GM18870 (cell line): ENCODE data around the gene SAA2.
A peak's percentile ranks its signal among the peaks of the same experiment; 100 is the strongest.
"Not testable (repeated sequence)": the region's sequence is repeated elsewhere in the genome, so short reads cannot be mapped to it uniquely, and the experiment has no call there.

Source experiments
- ATAC-seq: cut with Tn5 transposase; IDR thresholded peaks from one replicate; pipeline ENCODE4 v1.9.1; 2021; ENCODE audit warnings: moderate library complexity; ENCODE audit not compliant: unreplicated experiment

The SAA2 gene

GRCh38 chr11:18248561-18248960 lies at the start of gene SAA2:
TSS of gene SAA2 (minus strand) at chr11:18248668. CDS start at chr11:18248011, 657 bp downstream.
- no peak for ATAC-seq

GRCh38 chr11:18295316-18295715 lies 46.8 kb upstream of the SAA2 start:
- no peak for ATAC-seq

GRCh38 chr11:18294862-18295261 lies 46.4 kb upstream of the SAA2 start:
- ATAC-seq: peak; percentile 65

- no peak for ATAC-seq
These were observed 40.4 kb upstream of the SAA2 start for GRCh38 chr11:18288911-18289310.

- ATAC-seq: no peak
These were observed 37.4 kb upstream of the SAA2 start for GRCh38 chr11:18285841-18286240.

GRCh38 chr11:18282626-18283025 lies 34.2 kb upstream of the SAA2 start:
- ATAC-seq: no peak

GRCh38 chr11:18280438-18281045 lies 32.1 kb upstream of the SAA2 start:
- ATAC-seq: peak; percentile 85

- ATAC-seq: no peak
These were observed 29.2 kb upstream of the SAA2 start for GRCh38 chr11:18277565-18278271.

GRCh38 chr11:18271206-18271605 lies 22.7 kb upstream of the SAA2 start:
- no peak for ATAC-seq

GRCh38 chr11:18270102-18270501 lies 21.6 kb upstream of the SAA2 start:
- ATAC-seq: no peak

GRCh38 chr11:18269252-18269651 lies 20.8 kb upstream of the SAA2 start:
- ATAC-seq: not testable (repeated sequence)

- ATAC-seq: peak; percentile 53
These were observed 19.1 kb upstream of the SAA2 start for GRCh38 chr11:18267335-18268133.

- ATAC-seq: no peak
These were observed 17.5 kb upstream of the SAA2 start, which contains the start of gene SAA1 for GRCh38 chr11:18265949-18266348. TSS of gene SAA1 (plus strand) at chr11:18266264. CDS start at chr11:18266888, 624 bp downstream.

GRCh38 chr11:18264677-18265555 lies 16.4 kb upstream of the SAA2 start:
- no peak for ATAC-seq

GRCh38 chr11:18264035-18264434 lies 15.6 kb upstream of the SAA2 start:
- ATAC-seq: no peak

- not testable (repeated sequence) for ATAC-seq
These were observed 14.3 kb upstream of the SAA2 start for GRCh38 chr11:18262681-18263350.

- no peak for ATAC-seq
These were observed 13.3 kb upstream of the SAA2 start for GRCh38 chr11:18261721-18262120.

- no peak for ATAC-seq
These were observed 10.8 kb upstream of the SAA2 start for GRCh38 chr11:18259259-18259658.

GRCh38 chr11:18254781-18255361 lies 6.4 kb upstream of the SAA2 start:
- ATAC-seq: no peak
